HCT116 (cell line): ENCODE results near the gene IQCM. TPM values are rescaled to one million over a fixed set of nuclear protein-coding genes. Genes with fewer than 3 reads are reported as not detected.

Source experiments
- ATAC-seq: fragments of 200-7000 bp; cut with Tn5 transposase; 2 replicates; pipeline ENCODE4 v1.9.1; 2020; ENCODE audit warnings: mild to moderate bottlenecking, moderate library complexity
- BruUV-seq: library from RNA; stranded (reverse); fragments of 400-500 nt; replicated peaks from 2 replicates; lab custom pipeline; 2021; lab: Mats Ljungman, UMichigan
- CTCF ChIA-PET: fragments of 300-600 bp; sonication (Branson Sonifier 250); formaldehyde crosslinking; loops from one replicate; lab custom pipeline; 2021; ENCODE audit warnings: antibody characterized with exemption; lab: Charles Lee
- POLR2A ChIA-PET: fragments of 300-600, 350-600 bp; sonication (Branson Sonifier 250); formaldehyde crosslinking; loops from one replicate; lab custom pipeline; 2021; ENCODE audit warnings: antibody characterized with exemption; lab: Charles Lee
- RAD21 ChIA-PET, 2 experiments: fragments of 300-600 bp; sonication (Branson Sonifier 250); formaldehyde crosslinking; loops; one replicate each; lab custom pipeline; 2023; ENCODE audit warnings: low total read pairs in 2 of 2; ENCODE audit not compliant: uncharacterized antibody in 2 of 2, unreplicated experiment in 2 of 2, low non-redundant PET in 1 of 2; lab: Charles Lee
- DNase-seq: peaks from one replicate; pipeline ENCODE4 v3.0.0-alpha.2; 2010; ENCODE audit warnings: low read depth, low spot score
- H2AFZ ChIP-seq: fragments of 200-600 bp; shearing (Covaris generic), sonication (generic); 2 replicates; pipeline ENCODE4 v1.6.1; 2017; ENCODE audit warnings: low read depth, mixed run types, mixed read lengths, antibody characterized with exemption, low read length; ENCODE audit not compliant: poor library complexity, severe bottlenecking
- H3K27ac ChIP-seq: 2 replicates; pipeline ENCODE4 v1.5.1; 2012; ENCODE audit warnings: low read depth, low read length
- H3K27me3 ChIP-seq: fragments of 200-600 bp; sonication (generic); 2 replicates; pipeline ENCODE4 v1.6.1; 2016; ENCODE audit warnings: mixed run types, low read length, mixed read lengths; ENCODE audit not compliant: insufficient read depth
- H3K36me3 ChIP-seq, 2 experiments: fragments of 200-500 bp in 1 of 2; fragments of 200-600 bp in 1 of 2; sonication (Bioruptor generic) in 1 of 2; sonication (generic) in 1 of 2; 2 replicates each; pipeline versions ENCODE4 v1.5.1 to v1.6.1; 2014 to 2016; ENCODE audit warnings: low read length in 2 of 2, inconsistent platforms in 1 of 2, mixed read lengths in 1 of 2, mixed run types in 1 of 2; ENCODE audit not compliant: insufficient read depth in 2 of 2, control insufficient read depth in 1 of 2
- H3K4me1 ChIP-seq, 2 experiments: fragments of 200-600 bp in 1 of 2; sonication (generic) in 1 of 2; 2 replicates each; pipeline versions ENCODE4 v1.5.1 to v1.6.1; 2012 to 2017; ENCODE audit warnings: low read length in 2 of 2, inconsistent platforms in 1 of 2, mild to moderate bottlenecking in 1 of 2, mixed read lengths in 1 of 2, mixed run types in 1 of 2, moderate library complexity in 1 of 2; ENCODE audit not compliant: insufficient read depth in 2 of 2, control insufficient read depth in 1 of 2
- H3K4me2 ChIP-seq: fragments of 200-600 bp; sonication (generic); 2 replicates; pipeline ENCODE4 v1.6.1; 2017; ENCODE audit warnings: mixed run types, low read length, mixed read lengths
- H3K4me3 ChIP-seq, 2 experiments: fragments of 200-600 bp in 1 of 2; sonication (generic) in 1 of 2; replicated peaks in 1 of 2; 2 replicates each; pipeline ENCODE4 v1.5.1; 2011 to 2016; ENCODE audit warnings: low read length in 2 of 2, control low read depth in 1 of 2, low read depth in 1 of 2, mild to moderate bottlenecking in 1 of 2, mixed read lengths in 1 of 2, mixed run types in 1 of 2
- H3K79me2 ChIP-seq: fragments of 200-600 bp; sonication (generic); 2 replicates; pipeline ENCODE4 v1.6.1; 2017; ENCODE audit warnings: mild to moderate bottlenecking, mixed run types, low read length, moderate library complexity, mixed read lengths; ENCODE audit not compliant: insufficient read depth
- H3K9ac ChIP-seq: fragments of 200-600 bp; sonication (generic); 2 replicates; pipeline ENCODE4 v1.6.1; 2016; ENCODE audit warnings: low read length, mixed read lengths
- H3K9me2 ChIP-seq: fragments of 200-600 bp; sonication (generic), shearing (Covaris generic); 2 replicates; pipeline ENCODE4 v1.6.1; 2017; ENCODE audit warnings: mixed run types, mild to moderate bottlenecking, moderate library complexity; ENCODE audit not compliant: insufficient read depth
- H3K9me3 ChIP-seq, 2 experiments: fragments of 200-500 bp in 1 of 2; fragments of 200-600 bp in 1 of 2; sonication (Bioruptor generic) in 1 of 2; sonication (generic) in 1 of 2; 2 replicates each; pipeline ENCODE4 v1.6.1; 2014 to 2017; ENCODE audit warnings: low read length in 2 of 2, mixed read lengths in 2 of 2, inconsistent platforms in 1 of 2, low read depth in 1 of 2, mild to moderate bottlenecking in 1 of 2, mixed run types in 1 of 2, moderate library complexity in 1 of 2; ENCODE audit not compliant: control insufficient read depth in 1 of 2, insufficient read depth in 1 of 2
- H4K20me1 ChIP-seq: fragments of 200-600 bp; sonication (generic), shearing (Covaris generic); 2 replicates; pipeline ENCODE4 v1.6.1; 2017; ENCODE audit warnings: mixed run types, mild to moderate bottlenecking, moderate library complexity; ENCODE audit not compliant: insufficient read depth
- EZH2 ChIP-seq: fragments of 200-600 bp; sonication (generic); IDR thresholded peaks from 2 replicates; pipeline ENCODE4 v1.6.1; 2017; ENCODE audit warnings: antibody characterized with exemption, mixed run types
- EZH2phosphoT487 ChIP-seq: fragments of 200-600 bp; IDR thresholded peaks from 2 replicates; pipeline ENCODE4 v1.6.1; 2018; ENCODE audit warnings: antibody characterized with exemption, borderline replicate concordance
- FOSL1 ChIP-seq: IDR thresholded peaks from 2 replicates; pipeline ENCODE4 v1.6.1; 2012; ENCODE audit warnings: low read depth
- REST ChIP-seq: IDR thresholded peaks from 2 replicates; pipeline ENCODE4 v1.6.1; 2012; ENCODE audit warnings: low read depth
- SP1 ChIP-seq: IDR thresholded peaks from 2 replicates; pipeline ENCODE4 v1.6.1; 2012; ENCODE audit warnings: low read depth
- TCF7L2 ChIP-seq: IDR thresholded peaks from 2 replicates; pipeline ENCODE4 v1.7.0; 2011; ENCODE audit warnings: borderline replicate concordance, inconsistent platforms; ENCODE audit not compliant: insufficient read depth, insufficient read length; ENCODE audit errors: extremely low read depth
- ZFX ChIP-seq: fragments of 450-650 bp; IDR thresholded peaks from 2 replicates; pipeline ENCODE4 v1.6.1; 2017
- intact Hi-C: fragments of 100-400 bp; cut with micrococcal nuclease; formaldehyde crosslinking; loops from 2 replicates; pipeline ENCODE4 v1.10.0; 2022
- total RNA-seq: library from RNA; stranded (reverse); gene quantifications from one replicate; pipeline ENCODE4 v1.2.1, GENCODE V29; 2021; ENCODE audit not compliant: unreplicated experiment
- TF ChIP-seq, protein P1 (sequence below), 3 experiments: fragments of 200-600 bp in 1 of 3; sonication (generic) in 1 of 3; IDR thresholded peaks in 2 of 3; conservative IDR thresholded peaks in 1 of 3; 2 replicates each; pipeline ENCODE4 v1.5.1; 2012 to 2017; ENCODE audit warnings: low read depth in 2 of 3, low read length in 2 of 3, antibody characterized with exemption in 1 of 3, borderline replicate concordance in 1 of 3, control low read depth in 1 of 3, mild to moderate bottlenecking in 1 of 3, mixed read lengths in 1 of 3, mixed run types in 1 of 3, moderate library complexity in 1 of 3; ENCODE audit not compliant: insufficient read depth in 1 of 3

Gene IQCM
- total RNA-seq, 1 experiment from 2014 or later = 0.20 TPM

GRCh38 chr4:149741186-149741831 is 74.3 kb downstream of the IQCM start:
- Histone ChIP-seq H3K4me1 (no peaks in the 10 kb centered on the region), H3K27me3 (no peaks in the 10 kb centered on the region), H3K4me2 (no peak overlapping the region), H3K36me3 (no peaks in the 10 kb centered on the region), H3K27ac (no peak overlapping the region), H4K20me1 (no peaks in the 10 kb centered on the region), H2AFZ (no peak overlapping the region), H3K9me2 (no peaks in the 10 kb centered on the region), H3K4me3 (no peak overlapping the region), H3K9ac (no peak overlapping the region), H3K79me2 (no peaks in the 10 kb centered on the region), H3K9me3 (no peaks in the 10 kb centered on the region)
- TF ChIP-seq FOSL1 = no peak
- TF ChIP-seq TCF7L2 = no peak
- TF ChIP-seq, protein P1, sequence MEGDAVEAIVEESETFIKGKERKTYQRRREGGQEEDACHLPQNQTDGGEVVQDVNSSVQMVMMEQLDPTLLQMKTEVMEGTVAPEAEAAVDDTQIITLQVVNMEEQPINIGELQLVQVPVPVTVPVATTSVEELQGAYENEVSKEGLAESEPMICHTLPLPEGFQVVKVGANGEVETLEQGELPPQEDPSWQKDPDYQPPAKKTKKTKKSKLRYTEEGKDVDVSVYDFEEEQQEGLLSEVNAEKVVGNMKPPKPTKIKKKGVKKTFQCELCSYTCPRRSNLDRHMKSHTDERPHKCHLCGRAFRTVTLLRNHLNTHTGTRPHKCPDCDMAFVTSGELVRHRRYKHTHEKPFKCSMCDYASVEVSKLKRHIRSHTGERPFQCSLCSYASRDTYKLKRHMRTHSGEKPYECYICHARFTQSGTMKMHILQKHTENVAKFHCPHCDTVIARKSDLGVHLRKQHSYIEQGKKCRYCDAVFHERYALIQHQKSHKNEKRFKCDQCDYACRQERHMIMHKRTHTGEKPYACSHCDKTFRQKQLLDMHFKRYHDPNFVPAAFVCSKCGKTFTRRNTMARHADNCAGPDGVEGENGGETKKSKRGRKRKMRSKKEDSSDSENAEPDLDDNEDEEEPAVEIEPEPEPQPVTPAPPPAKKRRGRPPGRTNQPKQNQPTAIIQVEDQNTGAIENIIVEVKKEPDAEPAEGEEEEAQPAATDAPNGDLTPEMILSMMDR (IDR thresholded peaks at IDR 0.05 in 2 of 3, conservative IDR thresholded peaks at IDR 0.05 in 1 of 3; ENCODE audit: borderline replicate concordance in 1 of 3, insufficient read depth in 1 of 3, low read depth in 2 of 3, low read length in 2 of 3) = no peak
- no peak for TF ChIP-seq ZFX
- no peak for TF ChIP-seq EZH2phosphoT487
- DNase-seq = no peak
- POLR2A ChIA-PET = no interaction called here
- CTCF ChIA-PET = no interaction called here
- ATAC-seq = no peak
- intact Hi-C loops = no loop called here
- BruUV-seq = no TSS peak
- RAD21 ChIA-PET = no interaction called here

DNA sequence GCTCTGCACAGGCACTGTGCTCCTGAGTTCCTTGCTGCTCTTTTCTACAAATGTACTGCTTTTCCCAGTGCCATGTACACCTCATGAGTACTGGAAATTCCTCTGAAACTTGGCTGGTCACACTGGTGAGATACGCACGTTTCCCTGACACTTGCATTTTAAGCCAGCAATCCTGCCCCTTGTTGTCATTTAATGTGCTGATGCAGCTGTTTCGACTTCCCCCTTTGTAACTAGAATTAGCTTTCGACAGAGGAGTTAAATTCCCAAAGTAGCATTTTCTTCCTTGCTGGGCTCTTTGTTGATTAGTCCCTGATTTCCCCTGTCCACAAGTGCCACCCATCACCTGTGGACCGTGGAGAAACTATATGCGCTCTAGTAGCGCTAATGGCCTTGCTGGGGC is 77.5 kb downstream of the IQCM start:
- Histone ChIP-seq H3K9me3 (no peaks in the 10 kb centered on the region), H3K79me2 (no peaks in the 10 kb centered on the region), H3K36me3 (no peaks in the 10 kb centered on the region), H3K27ac (no peak overlapping the region), H3K9me2 (no peaks in the 10 kb centered on the region), H3K4me1 (no peaks in the 10 kb centered on the region), H3K9ac (no peak overlapping the region), H3K4me3 (no peak overlapping the region), H3K27me3 (no peaks in the 10 kb centered on the region), H2AFZ (no peak overlapping the region), H4K20me1 (no peaks in the 10 kb centered on the region), H3K4me2 (no peak overlapping the region)
- BruUV-seq = no TSS peak
- ATAC-seq (no peak), DNase-seq (no peak)
- no peak for TF ChIP-seq SP1
- TF ChIP-seq TCF7L2 = no peak
- no peak for TF ChIP-seq EZH2
- TF ChIP-seq REST = no peak
- TF ChIP-seq, protein P1 (IDR thresholded peaks at IDR 0.05 in 2 of 3, conservative IDR thresholded peaks at IDR 0.05 in 1 of 3; ENCODE audit: borderline replicate concordance in 1 of 3, insufficient read depth in 1 of 3, low read depth in 2 of 3, low read length in 2 of 3) = no peak
- ChIA-PET CTCF (no interaction called here), POLR2A (no interaction called here), RAD21 (no interaction called here)
- intact Hi-C loops = no loop called here
